GM12892 (cell line): ENCODE data around the gene KCNS1.

Source experiments
- POLR2A ChIP-seq: IDR thresholded peaks from 2 replicates; pipeline ENCODE4 v1.6.1; 2011; ENCODE audit warnings: low read depth, low read length, control low read depth
- POLR2AphosphoS5 ChIP-seq: IDR thresholded peaks from 2 replicates; pipeline ENCODE4 v1.6.1; 2011; ENCODE audit warnings: low read depth, low read length, control low read depth
- TAF1 ChIP-seq: IDR thresholded peaks from 2 replicates; pipeline ENCODE4 v1.6.1; 2011; ENCODE audit warnings: low read depth, mild to moderate bottlenecking, control low read depth, low read length, borderline replicate concordance

DNA sequence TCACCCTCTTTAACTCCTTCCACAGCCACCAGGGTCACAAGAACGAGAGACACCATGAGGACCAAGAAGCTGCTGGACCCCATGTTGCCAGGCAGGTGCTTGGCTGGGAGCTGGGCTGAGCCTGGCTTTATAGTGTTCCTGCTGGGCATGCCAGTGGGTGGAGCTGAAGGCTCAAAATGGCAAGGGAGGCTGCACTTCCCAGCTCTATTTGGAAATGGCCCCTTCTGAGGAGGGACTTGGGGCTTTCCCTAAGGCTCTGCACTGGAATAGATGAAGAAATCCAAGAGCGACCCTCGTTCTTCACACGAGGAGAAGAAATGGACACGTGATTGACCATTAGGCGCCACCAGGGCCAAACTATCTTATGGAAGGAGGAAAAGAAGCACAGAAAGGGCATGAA, 23.4 kb upstream of the KCNS1 start, which contains the start of gene WFDC12:
- TF ChIP-seq POLR2A (no peak), POLR2AphosphoS5 (no peak), TAF1 (no peak)
